Ectodermal cell (in vitro differentiated cells): ENCODE results near the gene PLD1.

Experiments used
- H3K27ac ChIP-seq: 2 replicates; pipeline ENCODE4 v1.7.0; 2013; ENCODE audit warnings: mild to moderate bottlenecking, low read depth, low read length; ENCODE audit not compliant: insufficient read depth, poor library complexity, severe bottlenecking
- H3K27me3 ChIP-seq: 2 replicates; pipeline ENCODE4 v1.7.0; 2013; ENCODE audit warnings: mild to moderate bottlenecking, low read length; ENCODE audit not compliant: insufficient read depth, control insufficient read depth, poor library complexity, severe bottlenecking
- H3K36me3 ChIP-seq: one replicate; pipeline ENCODE4 v1.7.0; 2013; ENCODE audit warnings: low read length; ENCODE audit not compliant: control insufficient read depth, insufficient read depth
- H3K4me1 ChIP-seq: one replicate; pipeline ENCODE4 v1.7.0; 2013; ENCODE audit warnings: low read length; ENCODE audit not compliant: control insufficient read depth, insufficient read depth
- H3K4me3 ChIP-seq: 2 replicates; pipeline ENCODE4 v1.7.0; 2013; ENCODE audit warnings: low read depth, low read length, control low read depth; ENCODE audit not compliant: insufficient read depth
- H3K9me3 ChIP-seq: 2 replicates; pipeline ENCODE4 v1.7.0; 2013; ENCODE audit warnings: mild to moderate bottlenecking, low read length, moderate library complexity; ENCODE audit not compliant: control insufficient read depth
- WGBS, 2 experiments: methylation state at CpG; one replicate each; pipeline ENCODE4 v1.1.7; 2013; ENCODE audit warnings: missing lambda C conversion rate in 2 of 2; 5-methylcytosine and 5-hydroxymethylcytosine counted together

The PLD1 gene

DNA sequence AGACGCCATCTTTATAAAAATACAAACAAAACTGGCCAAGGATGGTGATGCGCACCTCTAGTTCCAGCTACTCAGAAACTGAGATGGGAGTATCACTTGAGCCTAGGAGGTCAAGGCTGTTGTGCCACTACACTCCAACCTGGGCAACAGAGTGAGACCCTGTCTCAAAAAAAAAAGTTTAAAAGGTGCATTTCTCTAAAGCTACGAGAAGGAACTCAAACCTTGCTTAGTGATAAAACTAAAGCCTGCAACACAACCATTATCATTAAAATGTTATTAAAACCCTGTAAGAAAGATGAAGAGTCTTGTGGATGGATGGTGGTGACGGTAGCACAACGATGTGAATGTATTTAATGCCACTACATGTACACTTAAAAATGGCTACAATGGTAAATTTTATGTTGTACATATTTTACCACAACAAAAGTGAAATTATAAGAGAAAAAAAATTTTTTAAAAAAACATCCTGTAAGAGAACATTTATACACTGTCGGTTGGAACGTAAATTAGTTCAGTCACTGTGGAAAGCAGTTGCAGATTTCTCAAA lies 3.1 kb downstream of the PLD1 start:
- Histone ChIP-seq H3K9me3 (no peaks in the 10 kb centered on the region), H3K36me3 (no peaks in the 10 kb centered on the region), H3K27me3 (peaks cover 35% of the 10 kb centered on the region), H3K4me1 (no peaks in the 10 kb centered on the region), H3K27ac (no peak overlapping the region), H3K4me3 (no peak overlapping the region)
- WGBS, 2 experiments = 92 to 94% methylated on average over 5 of the region's 7 CpGs

DNA sequence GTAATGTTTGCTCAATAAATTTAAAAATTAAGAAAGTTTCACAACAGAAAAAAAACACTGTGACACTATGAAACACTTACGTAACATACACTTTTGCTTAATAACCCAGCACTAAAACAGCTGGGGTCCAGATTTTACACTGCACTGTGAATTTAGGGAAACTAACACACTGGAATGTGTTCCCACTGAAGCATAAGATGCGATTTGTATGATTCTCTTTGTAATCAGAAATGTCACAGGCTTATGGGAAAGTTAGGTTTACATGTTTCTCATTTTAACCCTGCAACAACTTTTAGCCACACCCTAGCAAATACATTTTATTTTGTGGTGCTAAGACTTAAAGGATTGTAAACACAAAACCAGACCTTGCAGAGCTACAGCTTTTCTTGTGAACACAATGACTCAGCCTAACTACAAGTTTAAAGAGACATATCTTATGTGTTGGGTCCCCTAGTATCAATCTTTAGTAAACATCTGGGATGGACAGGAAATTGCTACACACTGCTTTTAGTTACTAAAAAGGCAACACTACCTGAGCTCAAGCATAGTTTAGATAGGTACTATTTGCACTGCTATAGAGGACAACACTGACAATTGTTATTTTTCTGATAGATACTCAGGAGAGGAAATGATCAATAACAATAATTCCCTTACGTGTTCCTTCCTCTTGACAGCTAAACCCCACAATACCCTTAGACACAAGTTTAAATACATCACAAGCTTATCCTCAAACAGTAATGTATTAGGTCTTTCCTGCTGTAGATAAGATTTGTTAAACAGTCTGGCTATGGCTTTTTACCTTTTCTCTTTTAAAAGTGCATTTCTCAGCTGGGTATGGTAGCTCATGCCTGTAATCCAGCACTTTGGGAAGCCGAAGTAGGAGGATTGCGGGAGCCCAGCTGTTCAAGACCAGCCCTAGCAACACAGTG lies 3.8 kb downstream of the PLD1 start:
- H3K9me3 ChIP-seq = no peaks in the 10 kb centered on the region
- no peak overlapping the region for H3K27ac ChIP-seq
- H3K36me3 ChIP-seq = no peaks in the 10 kb centered on the region
- H3K4me3 ChIP-seq = no peak overlapping the region
- WGBS, 2 experiments = 87 to 93% methylated on average over 5 of the region's 5 CpGs
- H3K27me3 ChIP-seq = peaks cover 28% of the 10 kb centered on the region
- H3K4me1 ChIP-seq = no peaks in the 10 kb centered on the region

DNA sequence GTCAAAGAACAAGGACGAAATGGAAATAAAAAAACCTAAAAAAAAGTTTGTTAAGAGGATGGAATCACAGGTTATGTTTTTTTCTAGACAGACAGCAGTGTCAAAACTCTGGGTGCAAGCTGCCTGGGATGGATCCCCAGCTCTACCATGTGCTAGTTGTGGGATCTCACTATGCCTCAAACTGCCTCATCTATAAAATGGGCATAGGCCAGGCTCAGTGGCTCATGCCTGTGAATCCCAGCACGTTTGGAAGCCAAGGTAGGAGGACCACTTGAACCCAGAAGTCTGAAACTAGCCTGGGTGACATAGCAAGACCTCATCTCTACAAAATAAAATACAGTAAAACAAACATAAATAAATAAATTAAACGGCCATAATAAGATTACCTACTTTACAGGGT lies 4.6 kb downstream of the PLD1 start:
- peaks cover 20% of the 10 kb centered on the region for H3K27me3 ChIP-seq
- WGBS, 2 experiments = 80 to 82% methylated on average over 2 of the region's 3 CpGs
- no peaks in the 10 kb centered on the region for H3K9me3 ChIP-seq
- H3K4me3 ChIP-seq = no peak overlapping the region
- H3K27ac ChIP-seq = no peak overlapping the region
- no peaks in the 10 kb centered on the region for H3K4me1 ChIP-seq
- H3K36me3 ChIP-seq = no peaks in the 10 kb centered on the region

DNA sequence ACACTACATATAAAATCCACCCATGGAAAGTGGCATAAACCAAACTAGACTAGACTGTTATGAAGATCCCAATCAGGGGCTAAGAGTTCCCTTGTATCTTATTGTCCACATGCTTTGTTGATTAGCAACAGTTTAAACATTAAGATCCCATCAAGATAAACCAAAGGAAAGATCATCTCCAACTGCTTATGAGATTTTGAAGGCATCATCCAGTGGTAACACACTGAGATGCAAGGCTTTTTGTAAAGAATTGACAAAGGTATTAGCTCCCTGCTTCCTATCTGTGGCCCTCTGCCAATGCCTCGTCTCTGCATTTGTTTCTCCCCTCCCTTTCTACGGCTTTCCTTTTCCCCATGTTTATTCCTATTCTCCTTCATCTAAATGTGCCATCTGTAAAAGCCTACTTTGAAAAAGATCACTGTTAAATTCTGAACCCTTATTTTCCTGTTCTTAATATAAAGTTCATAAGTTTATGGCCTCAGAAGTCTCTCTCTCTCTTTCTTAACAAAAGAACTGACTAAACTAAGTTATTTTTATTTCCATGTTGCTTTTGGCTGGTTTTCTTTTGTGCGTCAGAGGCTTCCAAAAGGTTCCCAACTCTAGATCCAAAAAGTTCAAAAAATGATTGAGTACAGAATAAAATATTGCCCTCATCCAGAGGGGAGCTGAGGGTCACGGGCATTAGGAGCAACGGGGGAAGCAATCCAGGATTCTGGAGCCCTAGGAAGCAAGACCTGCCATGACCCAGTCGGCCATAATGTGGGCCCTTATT lies 5.5 kb downstream of the PLD1 start:
- Histone ChIP-seq H3K27me3 (peaks cover 11% of the 10 kb centered on the region), H3K4me3 (no peak overlapping the region), H3K9me3 (no peaks in the 10 kb centered on the region), H3K4me1 (no peaks in the 10 kb centered on the region), H3K36me3 (no peaks in the 10 kb centered on the region), H3K27ac (no peak overlapping the region)
- WGBS, 2 experiments = 90 to 95% methylated on average over 6 of the region's 6 CpGs

DNA sequence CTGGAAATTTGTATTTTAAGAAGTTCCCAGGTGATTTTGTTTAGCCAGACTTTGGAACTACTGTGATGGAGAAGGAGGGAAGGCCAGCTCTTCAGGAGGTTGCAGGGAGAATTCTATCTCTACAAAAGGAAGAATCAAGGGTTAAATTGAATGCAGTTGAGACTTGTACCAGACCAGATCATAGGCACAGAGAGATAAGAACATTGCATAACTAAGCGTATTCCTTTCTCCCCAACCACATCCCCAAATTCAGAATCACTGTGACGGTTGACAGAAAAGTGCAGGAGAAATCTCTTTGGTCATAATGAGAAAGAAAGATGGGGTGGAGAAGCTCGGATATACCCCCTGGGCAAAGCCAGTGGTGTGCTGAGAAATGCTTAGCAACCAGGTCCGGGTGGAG lies 7.2 kb downstream of the PLD1 start:
- Histone ChIP-seq H3K36me3 (no peaks in the 10 kb centered on the region), H3K4me1 (no peaks in the 10 kb centered on the region), H3K4me3 (no peak overlapping the region), H3K9me3 (no peaks in the 10 kb centered on the region), H3K27ac (no peak overlapping the region), H3K27me3 (no peaks in the 10 kb centered on the region)
- WGBS, 2 experiments = 94 to 96% methylated on average over 4 of the region's 4 CpGs

DNA sequence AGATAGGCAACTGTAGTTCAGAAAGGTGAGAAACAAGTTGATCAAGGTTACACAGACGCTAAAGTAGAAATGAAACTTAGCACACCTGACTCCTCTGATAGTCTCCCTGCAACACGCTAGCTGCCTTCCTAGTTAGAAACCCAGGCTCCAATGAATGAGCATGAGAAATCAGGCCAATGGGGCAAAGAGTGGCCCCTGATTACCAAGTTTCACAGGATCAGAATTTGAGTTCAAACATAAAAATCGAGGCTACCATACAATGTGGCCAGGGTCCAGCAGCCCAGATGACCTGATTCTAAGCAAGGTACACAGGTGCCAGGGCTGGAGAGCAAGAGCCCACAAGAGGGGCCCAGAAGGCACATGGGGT lies 7.7 kb downstream of the PLD1 start:
- WGBS, 2 experiments = 94 to 96% methylated on average over 3 of the region's 3 CpGs
- no peaks in the 10 kb centered on the region for H3K4me1 ChIP-seq
- no peak overlapping the region for H3K27ac ChIP-seq

DNA sequence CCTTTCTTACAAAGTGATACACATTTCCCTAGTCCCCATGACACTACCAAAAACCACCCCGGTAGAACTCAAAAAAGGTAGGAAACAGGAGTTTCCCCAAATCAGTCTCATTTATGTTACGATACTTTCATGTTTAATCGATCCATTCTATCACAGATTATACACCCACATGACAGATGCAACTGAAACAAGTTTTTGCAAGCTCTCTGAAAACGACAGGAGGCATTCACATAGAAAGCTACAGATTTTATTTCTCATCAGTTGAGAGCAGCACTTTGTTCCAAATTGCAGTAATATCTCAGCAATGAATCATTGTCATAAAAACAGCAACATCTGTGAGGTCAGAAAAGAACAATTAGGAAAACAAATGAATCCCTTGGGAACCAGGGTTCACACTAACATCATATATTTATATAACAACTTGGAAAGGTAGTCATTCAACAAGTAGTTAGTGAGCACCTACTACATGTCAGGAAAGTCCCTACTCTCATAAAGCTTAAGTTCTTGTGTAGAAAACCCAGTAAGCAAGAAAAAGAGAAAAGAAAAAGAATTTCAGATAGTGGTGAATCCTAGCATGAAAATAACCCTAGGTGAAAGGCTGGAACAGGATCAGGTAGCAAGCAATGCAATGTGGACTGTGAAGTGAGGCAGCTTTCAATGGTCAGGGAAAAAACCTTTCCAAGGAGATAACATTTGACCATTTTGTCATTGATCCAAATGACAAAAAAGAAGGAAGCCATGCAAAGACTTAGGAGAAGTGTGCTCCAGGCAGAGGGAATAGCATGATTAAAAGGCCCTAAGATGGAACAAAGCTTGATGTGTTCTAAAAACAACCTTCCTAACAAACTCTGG lies 8.3 kb downstream of the PLD1 start:
- H3K9me3 ChIP-seq = no peaks in the 10 kb centered on the region
- no peaks in the 10 kb centered on the region for H3K4me1 ChIP-seq
- no peak overlapping the region for H3K4me3 ChIP-seq
- H3K27ac ChIP-seq = no peak overlapping the region
- H3K27me3 ChIP-seq = no peaks in the 10 kb centered on the region
- WGBS, 2 experiments = 94 to 97% methylated on average over 4 of the region's 4 CpGs
- no peaks in the 10 kb centered on the region for H3K36me3 ChIP-seq

More for the DNA sequence above, 7.7 kb downstream of the PLD1 start:
- H3K27me3 ChIP-seq = no peaks in the 10 kb centered on the region
- no peaks in the 10 kb centered on the region for H3K36me3 ChIP-seq
- H3K9me3 ChIP-seq = no peaks in the 10 kb centered on the region
- no peak overlapping the region for H3K4me3 ChIP-seq

DNA sequence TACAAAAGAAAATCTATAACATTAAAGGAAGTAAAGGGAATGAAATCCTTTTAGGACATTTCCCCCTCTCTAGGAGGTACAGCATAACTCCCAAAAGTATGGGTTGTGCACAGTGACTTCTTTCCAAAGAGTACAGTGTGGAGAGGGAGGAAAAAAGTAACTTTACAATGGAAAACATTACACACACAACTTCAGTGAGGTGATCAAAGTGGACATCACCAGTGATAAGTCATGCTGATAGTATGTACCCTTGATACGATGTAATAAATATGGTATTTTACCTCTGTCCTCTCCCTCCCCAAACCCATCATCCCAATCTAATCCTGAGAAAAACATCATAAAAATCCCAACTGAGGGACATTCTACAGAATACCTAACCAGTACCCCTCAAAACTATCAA lies 10.8 kb downstream of the PLD1 start:
- H3K36me3 ChIP-seq = no peaks in the 10 kb centered on the region
- WGBS, 2 experiments = 100% methylated on average over 1 of the region's 1 CpG; no CpG with 5 or more reads in 1 of the 2 experiments
- no peak overlapping the region for H3K27ac ChIP-seq
- H3K4me3 ChIP-seq = no peak overlapping the region
- no peaks in the 10 kb centered on the region for H3K4me1 ChIP-seq
- H3K27me3 ChIP-seq = no peaks in the 10 kb centered on the region
- no peaks in the 10 kb centered on the region for H3K9me3 ChIP-seq

DNA sequence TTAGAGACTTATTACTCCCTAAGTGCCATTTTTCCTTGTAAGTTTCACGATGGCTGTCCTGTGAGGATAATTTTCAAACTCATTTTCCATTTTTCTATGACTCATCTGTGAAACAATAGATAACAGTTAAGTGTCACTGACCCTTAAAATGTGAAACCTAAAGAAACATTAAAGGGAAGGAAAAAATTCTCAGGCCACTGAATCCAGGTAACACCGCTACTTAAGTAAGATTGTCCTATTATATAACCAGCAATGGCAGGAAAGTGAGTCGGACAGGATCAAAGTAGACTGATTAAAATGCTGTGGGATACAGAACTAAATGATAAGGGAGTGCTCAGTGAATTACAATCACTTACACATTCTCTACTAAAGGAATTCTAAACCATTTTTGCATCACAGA lies 12.4 kb downstream of the PLD1 start:
- H3K36me3 ChIP-seq = no peaks in the 10 kb centered on the region
- no peaks in the 10 kb centered on the region for H3K27me3 ChIP-seq
- no peak overlapping the region for H3K27ac ChIP-seq
- H3K9me3 ChIP-seq = no peaks in the 10 kb centered on the region
- 93 to 100% methylated on average over 1 to 3 of the region's 3 CpGs for WGBS, 2 experiments
- H3K4me1 ChIP-seq = no peaks in the 10 kb centered on the region
- no peak overlapping the region for H3K4me3 ChIP-seq
